Measurements from ENCODE around the gene CDH13.

DNA sequence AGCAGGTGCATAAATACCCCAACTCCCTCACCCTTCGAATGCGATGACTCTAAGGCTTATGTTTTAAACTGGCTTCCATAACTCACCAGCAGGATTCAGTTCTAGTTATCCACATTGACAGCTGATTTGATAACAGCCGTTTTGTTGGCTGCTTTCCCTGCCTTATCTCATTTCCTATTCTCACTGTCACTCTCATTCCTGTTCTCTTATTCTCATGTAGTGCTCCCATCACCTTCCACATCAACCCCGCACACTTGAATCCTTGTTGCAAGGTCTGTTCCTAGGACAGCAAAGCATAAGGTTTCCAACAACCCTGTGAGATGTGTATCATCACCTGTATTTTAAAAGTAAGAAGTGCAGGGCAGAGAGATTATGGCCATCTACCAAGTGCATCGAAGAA, 344.4 kb downstream of the CDH13 start:
- TF ChIP-seq, protein P1, sequence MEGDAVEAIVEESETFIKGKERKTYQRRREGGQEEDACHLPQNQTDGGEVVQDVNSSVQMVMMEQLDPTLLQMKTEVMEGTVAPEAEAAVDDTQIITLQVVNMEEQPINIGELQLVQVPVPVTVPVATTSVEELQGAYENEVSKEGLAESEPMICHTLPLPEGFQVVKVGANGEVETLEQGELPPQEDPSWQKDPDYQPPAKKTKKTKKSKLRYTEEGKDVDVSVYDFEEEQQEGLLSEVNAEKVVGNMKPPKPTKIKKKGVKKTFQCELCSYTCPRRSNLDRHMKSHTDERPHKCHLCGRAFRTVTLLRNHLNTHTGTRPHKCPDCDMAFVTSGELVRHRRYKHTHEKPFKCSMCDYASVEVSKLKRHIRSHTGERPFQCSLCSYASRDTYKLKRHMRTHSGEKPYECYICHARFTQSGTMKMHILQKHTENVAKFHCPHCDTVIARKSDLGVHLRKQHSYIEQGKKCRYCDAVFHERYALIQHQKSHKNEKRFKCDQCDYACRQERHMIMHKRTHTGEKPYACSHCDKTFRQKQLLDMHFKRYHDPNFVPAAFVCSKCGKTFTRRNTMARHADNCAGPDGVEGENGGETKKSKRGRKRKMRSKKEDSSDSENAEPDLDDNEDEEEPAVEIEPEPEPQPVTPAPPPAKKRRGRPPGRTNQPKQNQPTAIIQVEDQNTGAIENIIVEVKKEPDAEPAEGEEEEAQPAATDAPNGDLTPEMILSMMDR (IDR thresholded peaks at IDR 0.05; ENCODE audit: low read depth, low read length, poor library complexity, severe bottlenecking), result no peak
- TF ChIP-seq EZH2phosphoT487 (IDR thresholded peaks at IDR 0.05; ENCODE audit: borderline replicate concordance, low read length), result no peak

Data from DOHH2 (cell line).